Right lobe of liver (tissue), 4 donors: ENCODE data around the gene NPY5R.

Experiments used
- POLR2A ChIP-seq: fragments of 450-650 bp; IDR thresholded peaks from one replicate; pipeline ENCODE4 v1.6.1; 2017; ENCODE audit warnings: antibody characterized with exemption, mild to moderate bottlenecking
- TF ChIP-seq, protein P1 (sequence below), 4 donors: fragments of 200-600 bp in 3 of 4; fragments of 450-650 bp in 1 of 4; IDR thresholded peaks; one replicate each; pipeline versions ENCODE4 v1.5.1 to v1.8.0; 2016 to 2022; ENCODE audit warnings: antibody characterized with exemption in 4 of 4, mild to moderate bottlenecking in 2 of 4
- donor health status: DM: no; HTN: no; CAD: no.
- donor health status: DM: no; HTN: no; CAD: no.
- donor health status: DM: no; HTN: yes; CAD: no.

DNA sequence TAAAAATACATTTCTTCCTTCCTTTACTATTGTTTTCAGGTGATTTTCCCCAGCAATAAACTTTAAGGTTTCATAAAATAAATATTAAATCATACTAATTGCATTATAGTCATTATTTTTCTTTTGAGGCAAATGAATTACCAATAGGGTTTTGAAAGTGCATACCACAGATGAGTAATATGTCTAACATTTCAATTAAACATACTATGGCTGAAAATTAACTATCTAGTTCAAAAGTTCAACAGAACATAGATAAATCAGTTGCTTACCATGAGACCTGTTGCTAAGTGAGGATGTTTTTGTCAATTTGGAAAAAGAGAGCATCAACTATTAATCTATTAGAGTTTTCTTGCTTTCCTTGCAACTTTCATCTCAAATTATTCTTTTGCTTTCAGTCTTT lies 35.0 kb downstream of the NPY5R start:
- TF ChIP-seq, protein P1, sequence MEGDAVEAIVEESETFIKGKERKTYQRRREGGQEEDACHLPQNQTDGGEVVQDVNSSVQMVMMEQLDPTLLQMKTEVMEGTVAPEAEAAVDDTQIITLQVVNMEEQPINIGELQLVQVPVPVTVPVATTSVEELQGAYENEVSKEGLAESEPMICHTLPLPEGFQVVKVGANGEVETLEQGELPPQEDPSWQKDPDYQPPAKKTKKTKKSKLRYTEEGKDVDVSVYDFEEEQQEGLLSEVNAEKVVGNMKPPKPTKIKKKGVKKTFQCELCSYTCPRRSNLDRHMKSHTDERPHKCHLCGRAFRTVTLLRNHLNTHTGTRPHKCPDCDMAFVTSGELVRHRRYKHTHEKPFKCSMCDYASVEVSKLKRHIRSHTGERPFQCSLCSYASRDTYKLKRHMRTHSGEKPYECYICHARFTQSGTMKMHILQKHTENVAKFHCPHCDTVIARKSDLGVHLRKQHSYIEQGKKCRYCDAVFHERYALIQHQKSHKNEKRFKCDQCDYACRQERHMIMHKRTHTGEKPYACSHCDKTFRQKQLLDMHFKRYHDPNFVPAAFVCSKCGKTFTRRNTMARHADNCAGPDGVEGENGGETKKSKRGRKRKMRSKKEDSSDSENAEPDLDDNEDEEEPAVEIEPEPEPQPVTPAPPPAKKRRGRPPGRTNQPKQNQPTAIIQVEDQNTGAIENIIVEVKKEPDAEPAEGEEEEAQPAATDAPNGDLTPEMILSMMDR (IDR thresholded peaks at IDR 0.05): no peak
- no peak for TF ChIP-seq POLR2A
